GM13977 (cell line): ENCODE measurements around the gene MAP1LC3B.

Experiments
- DNase-seq: peaks from one replicate; pipeline ENCODE4 v3.0.0; 2012; ENCODE audit warnings: low spot score
- in situ Hi-C: fragments of 300-500 bp; cut with MboI; formaldehyde crosslinking; loops from one replicate; pipeline ENCODE4 v1.12.0; 2022; ENCODE audit warnings: low sequenced_read_pairs, low pct_unique_long_range_greater_than_20kb, mixed read lengths, inconsistent platforms; ENCODE audit not compliant: unreplicated experiment
- TF ChIP-seq, protein P1 (sequence below): IDR thresholded peaks from 2 replicates; pipeline ENCODE4 v1.5.1; 2012; ENCODE audit warnings: mild to moderate bottlenecking, control low read depth; ENCODE audit not compliant: insufficient read depth; ENCODE audit errors: extremely low read depth, missing control alignments

The MAP1LC3B gene

DNA sequence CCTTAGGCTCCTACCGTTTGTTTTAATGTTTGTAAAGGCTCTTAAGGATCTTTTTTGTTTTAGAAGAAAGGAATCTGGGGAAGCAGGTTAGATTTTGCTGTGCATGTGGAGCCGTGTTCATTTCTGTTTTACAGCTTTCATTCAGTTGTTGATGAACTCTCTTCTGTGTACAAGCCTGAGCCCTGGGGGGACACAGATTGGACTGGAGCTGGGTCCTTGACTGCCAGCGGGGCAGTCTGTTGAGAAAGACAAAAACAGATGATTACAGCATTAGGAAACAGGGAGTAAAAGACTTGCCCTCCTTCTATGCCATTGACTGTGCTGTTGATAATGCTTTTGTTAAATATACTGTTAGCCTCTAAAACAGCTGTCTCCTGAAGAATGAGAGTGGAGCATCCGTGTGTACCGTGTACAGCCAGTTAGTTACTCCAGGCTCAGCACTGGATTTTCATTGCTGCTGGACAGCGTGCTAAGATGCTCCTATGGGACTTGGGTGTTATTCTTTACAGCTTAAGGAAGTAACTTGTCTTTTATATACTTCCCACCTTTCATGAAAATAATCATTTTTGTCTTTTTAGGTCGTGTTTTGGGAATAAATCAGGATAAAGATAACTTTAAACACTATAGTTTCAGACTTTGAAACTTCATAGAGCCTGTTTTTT lies 3.2 kb downstream of the MAP1LC3B start:
- no peak for DNase-seq
- in situ Hi-C loops: no loop called here
- TF ChIP-seq, protein P1, sequence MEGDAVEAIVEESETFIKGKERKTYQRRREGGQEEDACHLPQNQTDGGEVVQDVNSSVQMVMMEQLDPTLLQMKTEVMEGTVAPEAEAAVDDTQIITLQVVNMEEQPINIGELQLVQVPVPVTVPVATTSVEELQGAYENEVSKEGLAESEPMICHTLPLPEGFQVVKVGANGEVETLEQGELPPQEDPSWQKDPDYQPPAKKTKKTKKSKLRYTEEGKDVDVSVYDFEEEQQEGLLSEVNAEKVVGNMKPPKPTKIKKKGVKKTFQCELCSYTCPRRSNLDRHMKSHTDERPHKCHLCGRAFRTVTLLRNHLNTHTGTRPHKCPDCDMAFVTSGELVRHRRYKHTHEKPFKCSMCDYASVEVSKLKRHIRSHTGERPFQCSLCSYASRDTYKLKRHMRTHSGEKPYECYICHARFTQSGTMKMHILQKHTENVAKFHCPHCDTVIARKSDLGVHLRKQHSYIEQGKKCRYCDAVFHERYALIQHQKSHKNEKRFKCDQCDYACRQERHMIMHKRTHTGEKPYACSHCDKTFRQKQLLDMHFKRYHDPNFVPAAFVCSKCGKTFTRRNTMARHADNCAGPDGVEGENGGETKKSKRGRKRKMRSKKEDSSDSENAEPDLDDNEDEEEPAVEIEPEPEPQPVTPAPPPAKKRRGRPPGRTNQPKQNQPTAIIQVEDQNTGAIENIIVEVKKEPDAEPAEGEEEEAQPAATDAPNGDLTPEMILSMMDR: no peak

GRCh38 chr16:87404764-87405625 lies 12.9 kb downstream of the MAP1LC3B start:
- in situ Hi-C loops: no loop called here
- TF ChIP-seq, protein P1: no peak
- no peak for DNase-seq

DNA sequence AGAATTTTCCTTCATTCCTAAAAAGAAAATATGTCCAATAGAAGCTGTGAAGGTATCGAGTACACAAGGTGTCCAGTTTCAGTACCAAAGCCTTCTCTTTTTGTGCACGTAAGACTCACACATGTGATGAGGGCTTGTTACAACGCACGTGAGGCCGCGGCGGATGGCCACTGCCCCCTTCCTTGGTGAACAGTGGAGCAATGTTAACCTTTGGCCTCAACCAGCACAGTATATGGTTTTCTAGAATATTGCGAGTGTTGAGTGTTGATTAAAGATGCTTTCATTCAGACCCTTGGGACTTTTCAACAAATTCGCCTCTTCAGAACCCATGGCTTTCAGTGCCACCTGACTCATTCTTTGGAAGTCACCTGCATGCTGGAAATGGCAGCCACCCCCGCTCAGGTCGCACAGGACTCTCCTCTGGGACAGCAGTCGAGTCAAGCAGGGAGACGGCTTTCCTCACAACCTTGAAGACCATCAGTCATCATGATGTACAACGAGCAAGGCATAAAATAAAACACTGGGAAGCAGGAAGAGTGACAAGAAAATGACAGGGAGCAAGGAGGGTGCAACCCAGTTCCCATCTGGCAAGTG lies 14.5 kb downstream of the MAP1LC3B start:
- TF ChIP-seq, protein P1: no peak
- no peak for DNase-seq
- in situ Hi-C loops: no loop called here

DNA sequence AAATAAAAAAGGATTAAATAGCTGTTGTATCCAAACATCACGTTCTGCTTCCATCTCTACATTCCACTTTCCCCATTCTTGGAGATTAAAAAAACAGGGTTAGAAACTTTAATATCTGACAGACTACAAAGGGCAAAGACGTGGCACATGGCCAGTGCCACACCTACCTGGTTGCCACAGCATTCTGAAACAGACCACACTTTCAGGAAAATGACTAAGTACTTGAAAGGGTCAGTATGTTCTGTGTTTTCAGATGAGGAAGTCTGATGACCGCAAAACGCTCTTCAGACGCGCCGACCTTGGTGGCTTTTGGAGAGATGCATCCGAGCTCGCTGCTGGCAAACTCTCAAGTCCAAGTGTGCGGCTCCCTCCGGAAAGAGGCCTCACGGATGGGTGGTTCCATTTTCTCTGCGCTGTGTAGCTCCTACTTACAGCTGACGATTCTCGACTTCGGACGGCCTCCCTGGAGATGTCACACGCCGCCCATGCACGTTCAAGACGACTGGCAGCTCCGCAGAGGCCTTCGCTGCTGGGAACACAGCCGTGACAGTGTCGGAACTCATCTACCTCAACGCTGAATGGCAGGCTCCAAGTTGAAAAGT lies 15.5 kb downstream of the MAP1LC3B start:
- in situ Hi-C loops: no loop called here
- no peak for DNase-seq

GRCh38 chr16:87409153-87409552 lies 17.0 kb downstream of the MAP1LC3B start:
- in situ Hi-C loops: no loop called here
- TF ChIP-seq, protein P1: no peak

More for the DNA sequence above, 15.5 kb downstream of the MAP1LC3B start:
- TF ChIP-seq, protein P1: no peak

DNA sequence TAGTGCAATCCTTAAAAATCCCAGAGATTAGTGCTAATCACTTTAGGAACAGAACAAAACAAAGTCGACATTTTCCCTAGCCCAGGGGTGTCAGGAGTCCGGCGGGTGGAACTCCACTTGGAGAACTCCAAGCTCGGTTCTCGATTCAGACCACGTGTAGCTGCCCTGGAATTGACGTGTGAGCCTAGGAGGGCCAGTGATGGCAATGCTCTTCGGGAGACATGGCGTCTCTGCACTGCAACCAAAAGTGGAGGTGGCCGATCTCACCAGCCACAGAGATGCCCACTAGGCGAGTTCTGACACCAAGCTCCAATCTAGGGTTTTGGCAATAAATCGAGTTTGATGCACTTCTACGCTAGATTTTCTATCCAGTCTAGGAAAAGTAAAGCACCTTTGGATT lies 17.6 kb downstream of the MAP1LC3B start:
- in situ Hi-C loops: no loop called here
- no peak for DNase-seq
- TF ChIP-seq, protein P1: no peak

More at GRCh38 chr16:87409153-87409552, 17.0 kb downstream of the MAP1LC3B start:
- no peak for DNase-seq
